Measurements from ENCODE around the gene MRGPRF.

Gene MRGPRF

GRCh38 chr11:68969386-68969785 is 43.7 kb downstream of the MRGPRF start:
- in situ Hi-C loops (cut with HindIII; ENCODE audit: low sequenced_read_pairs) = no loop called here

DNA sequence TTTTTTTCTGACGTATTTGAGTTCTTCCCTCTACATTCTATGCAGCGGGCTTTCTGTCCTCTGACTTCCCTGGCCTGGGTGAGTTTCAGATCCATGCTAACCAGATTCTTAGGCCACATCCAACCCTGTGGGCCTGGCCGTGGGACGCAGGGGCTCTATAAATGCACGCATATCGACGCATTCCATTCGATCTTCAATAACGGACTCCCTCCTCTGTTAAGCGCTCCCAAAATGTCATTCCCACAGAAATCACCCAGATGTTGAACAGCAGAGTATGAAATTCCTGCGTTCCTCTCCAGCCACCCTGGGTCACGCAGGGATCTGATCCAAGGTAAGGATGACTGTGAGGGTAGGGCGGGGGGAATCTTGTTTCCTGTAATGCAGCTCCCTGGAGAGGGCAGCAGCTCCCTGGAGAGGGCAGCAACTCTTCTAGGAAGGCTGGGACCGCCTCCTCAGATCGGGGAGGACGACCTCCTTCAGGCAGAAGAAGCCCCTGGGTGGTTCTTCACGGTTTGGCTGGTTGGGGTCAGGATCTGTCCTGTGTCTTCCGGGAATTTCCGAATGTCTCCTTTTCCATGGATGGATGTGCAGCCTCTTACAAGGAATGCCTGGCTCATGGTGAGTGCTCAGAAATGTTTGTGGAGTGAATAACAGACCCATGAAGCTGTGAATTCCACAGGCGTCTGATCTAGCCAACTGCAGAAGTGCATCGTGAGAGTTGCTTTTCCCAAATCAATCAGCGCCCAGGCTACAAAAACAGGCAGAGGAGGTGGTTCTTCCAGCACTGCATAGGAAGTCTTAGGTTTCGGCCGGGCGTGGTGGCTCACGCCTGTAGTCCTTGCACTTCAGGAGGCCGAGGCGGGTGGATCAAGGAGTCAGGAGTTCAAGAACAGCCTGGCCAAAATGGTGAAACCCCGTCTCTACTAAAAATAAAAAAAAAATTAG is 44.5 kb downstream of the MRGPRF start:
- in situ Hi-C loops (cut with HindIII; ENCODE audit: low sequenced_read_pairs) = no loop called here

DNA sequence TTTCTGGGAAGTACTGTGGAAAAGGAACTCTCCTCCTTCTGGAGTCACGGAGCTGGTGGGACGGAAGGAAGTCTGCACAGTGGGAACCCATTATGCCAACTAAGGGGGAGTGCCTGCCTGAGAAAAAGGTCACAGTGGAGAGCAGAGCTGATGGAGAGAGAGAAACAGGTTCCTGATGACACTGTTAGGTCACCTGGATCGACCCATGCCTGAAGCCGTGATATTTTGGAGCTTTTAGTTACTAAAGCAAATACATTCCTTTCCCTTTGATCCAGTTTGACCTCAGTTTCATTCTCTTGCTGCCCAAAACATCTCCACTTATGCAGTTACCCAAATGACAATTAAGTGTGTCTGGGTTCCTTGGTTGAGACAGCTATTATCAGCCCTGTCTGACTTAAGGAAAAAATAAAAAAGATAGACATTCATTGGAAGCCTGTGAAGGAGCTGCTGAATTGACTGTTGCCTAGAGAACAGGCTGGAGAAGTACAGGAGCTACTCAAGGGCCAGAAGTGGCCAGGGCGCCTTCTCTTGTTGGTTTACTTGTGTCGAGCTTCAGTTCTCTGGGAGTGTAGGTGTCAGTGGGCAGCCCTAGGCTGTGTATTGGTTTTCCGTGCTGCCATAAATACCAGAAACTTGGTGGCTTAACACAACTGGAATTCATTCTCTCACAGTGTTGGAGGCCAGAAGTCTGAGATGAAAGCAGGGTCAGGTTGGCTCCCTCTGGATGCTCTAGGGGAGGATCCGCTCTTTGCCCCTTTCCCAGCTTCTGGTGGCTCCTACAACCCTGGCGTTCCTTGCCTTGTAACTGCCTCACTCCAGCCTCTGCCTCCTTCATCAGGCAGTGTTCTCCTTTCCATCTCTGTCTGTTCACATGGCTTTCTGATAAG is 45.9 kb downstream of the MRGPRF start:
- in situ Hi-C loops (cut with HindIII; ENCODE audit: low sequenced_read_pairs) = no loop called here

DNA sequence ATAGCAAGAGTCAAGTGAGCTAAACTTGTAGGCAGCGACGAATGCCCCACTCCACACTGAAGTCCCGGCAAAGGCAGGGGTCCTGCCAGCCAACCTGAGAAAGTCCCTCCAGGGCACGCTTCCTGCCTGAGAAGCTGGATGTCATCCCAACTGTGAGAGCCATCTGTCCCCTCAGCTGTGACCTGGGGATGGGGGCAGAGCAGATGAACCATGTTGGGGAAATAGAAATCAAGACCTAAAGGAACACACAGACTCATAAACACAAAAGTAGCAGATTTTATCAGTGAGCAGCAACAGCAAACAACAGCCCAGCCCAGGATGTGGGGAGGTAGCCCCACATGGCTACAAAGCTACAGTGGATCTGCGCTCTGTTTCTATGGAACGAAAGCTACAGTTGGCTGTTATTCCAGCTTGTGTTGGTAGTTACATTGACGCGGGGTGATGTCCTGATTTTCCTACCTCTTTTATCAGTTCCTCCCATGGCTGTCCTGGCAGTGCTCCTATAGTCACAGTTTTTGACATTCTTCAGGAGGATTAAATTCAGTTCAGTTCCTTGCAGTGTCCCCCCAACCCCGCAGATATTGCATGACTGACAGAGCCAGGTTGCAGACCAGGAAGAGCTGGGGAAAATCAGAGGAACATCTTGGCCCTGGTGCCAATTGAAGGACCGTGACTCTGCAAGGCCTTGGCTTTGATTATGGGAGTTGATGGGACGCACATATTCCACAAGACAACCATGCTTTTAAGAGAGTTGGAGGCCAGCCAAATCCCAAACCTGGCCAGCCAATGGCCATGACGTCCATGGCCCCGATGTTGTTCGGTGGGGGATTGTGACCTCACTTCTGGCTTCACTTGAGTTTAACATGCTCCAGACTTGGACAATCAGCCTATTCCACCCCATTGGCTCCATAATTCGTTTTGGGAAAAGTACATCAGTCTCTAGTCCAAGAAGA is 46.9 kb downstream of the MRGPRF start:
- in situ Hi-C loops (cut with HindIII; ENCODE audit: low sequenced_read_pairs) = no loop called here

DNA sequence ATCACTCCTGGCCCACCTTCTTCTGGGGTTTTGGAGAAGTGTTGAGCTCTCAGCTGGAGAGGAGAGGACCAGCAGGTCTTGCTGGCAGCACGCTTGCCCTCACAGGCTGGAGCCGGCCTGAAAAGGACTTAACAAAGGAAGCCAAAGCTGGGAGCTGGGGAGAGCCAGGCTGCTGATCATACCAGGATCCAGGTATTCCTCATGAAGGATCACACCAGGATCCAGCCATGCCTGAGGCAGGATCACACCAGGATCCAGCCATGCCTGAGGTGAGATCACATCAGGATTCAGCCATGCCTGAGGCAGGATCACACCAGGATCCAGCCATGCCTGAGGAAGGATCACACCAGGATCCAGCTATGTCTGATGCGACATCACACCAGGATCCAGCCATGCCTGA is 49.3 kb downstream of the MRGPRF start:
- in situ Hi-C loops (cut with HindIII; ENCODE audit: low sequenced_read_pairs) = no loop called here

DNA sequence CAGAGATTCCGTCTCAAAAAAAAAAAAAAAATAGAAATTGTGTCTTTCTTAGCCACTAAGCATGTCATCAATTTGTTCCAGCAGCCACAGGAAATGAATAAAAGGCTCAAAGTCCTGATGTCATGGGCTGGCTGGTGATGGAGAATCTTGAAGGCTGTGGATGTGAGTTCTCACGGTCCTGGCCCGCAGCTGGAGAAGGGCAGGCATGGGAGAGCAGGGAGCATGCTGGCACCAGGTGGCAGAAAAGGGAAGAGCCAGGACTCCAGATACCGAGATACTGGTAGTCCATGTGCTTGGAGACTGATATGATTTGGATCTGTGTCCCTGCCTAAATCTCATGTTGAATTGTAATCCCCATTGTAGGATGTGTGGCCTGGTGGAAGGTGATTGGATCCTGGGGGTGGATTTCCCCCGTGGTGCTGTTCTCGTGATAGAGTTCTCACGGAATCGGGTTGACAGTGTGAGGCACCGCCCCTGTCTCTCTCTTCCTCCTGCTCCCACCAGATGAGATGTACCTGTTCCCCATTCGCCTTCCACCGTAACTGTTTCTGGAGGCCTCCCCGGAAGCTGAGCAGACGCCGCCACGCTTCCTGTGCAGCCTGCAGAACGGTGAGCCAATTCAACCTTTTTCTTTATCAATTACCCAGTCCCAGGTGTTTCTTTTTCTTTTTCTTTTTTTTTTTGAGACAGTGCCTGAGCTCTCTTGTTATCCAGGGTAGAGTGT is 50.4 kb downstream of the MRGPRF start:
- in situ Hi-C loops (cut with HindIII; ENCODE audit: low sequenced_read_pairs) = no loop called here

GRCh38 chr11:68961245-68961644 is 51.8 kb downstream of the MRGPRF start:
- in situ Hi-C loops (cut with HindIII; ENCODE audit: low sequenced_read_pairs) = no loop called here

- in situ Hi-C loops (cut with HindIII; ENCODE audit: low sequenced_read_pairs) = no loop called here
Measured at GRCh38 chr11:68960294-68961071, 52.6 kb downstream of the MRGPRF start.

GRCh38 chr11:68959465-68960293 is 53.4 kb downstream of the MRGPRF start:
- in situ Hi-C loops (cut with HindIII; ENCODE audit: low sequenced_read_pairs) = no loop called here

DNA sequence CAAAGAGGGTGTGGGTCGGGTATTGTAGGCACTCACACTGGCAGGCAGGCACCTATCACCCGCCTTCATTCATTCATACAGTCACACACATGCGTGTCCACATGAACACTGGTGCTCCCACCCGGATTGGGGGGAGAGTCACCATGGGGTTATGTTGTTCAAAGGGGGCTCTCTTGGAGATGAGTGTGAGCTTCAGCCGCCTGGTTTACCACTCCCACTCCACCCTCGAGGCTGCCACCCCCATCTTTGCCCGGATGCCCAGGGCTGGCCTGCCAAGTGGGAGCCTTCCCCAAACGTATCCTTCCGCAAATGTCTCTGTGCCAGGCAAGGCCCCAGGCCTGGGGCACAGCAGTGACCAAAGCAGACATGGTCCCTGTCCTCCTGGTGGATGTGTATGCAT is 54.8 kb downstream of the MRGPRF start:
- in situ Hi-C loops (cut with HindIII; ENCODE audit: low sequenced_read_pairs) = no loop called here

DNA sequence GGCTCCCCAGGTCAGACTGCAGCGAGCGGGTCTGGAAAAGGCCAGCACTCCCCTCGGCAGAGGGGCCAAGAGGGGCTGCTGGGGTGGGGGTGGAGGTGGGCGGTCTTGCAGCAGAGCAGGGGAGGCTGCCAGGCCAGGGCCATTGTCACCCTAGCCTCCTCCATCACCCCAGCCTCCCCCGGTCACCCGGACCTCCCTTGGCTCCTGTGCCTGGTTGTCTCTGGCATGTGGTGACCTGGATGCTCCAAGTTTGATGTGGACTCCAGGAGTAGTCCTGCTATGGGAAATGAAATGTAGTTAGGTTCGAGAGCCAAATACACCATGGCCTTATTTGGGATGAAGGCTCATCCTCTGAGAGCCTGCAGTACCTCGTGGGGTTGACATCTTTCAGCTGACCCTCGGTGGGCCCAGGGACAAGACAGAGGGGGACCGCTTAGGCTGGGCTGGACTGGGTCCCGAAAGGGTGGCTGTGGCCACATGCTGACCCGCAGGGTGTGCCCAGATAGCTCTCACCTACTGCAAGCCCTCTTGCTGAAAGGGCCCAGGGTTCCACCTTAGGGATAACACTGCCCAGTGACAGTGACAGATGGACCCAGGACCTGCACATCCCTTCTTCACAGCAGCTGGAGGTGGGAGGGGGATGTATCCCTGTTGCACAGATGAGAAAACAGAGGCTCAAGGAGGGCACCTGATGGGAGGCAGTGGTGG is 56.3 kb downstream of the MRGPRF start:
- in situ Hi-C loops (cut with HindIII; ENCODE audit: low sequenced_read_pairs) = no loop called here

DNA sequence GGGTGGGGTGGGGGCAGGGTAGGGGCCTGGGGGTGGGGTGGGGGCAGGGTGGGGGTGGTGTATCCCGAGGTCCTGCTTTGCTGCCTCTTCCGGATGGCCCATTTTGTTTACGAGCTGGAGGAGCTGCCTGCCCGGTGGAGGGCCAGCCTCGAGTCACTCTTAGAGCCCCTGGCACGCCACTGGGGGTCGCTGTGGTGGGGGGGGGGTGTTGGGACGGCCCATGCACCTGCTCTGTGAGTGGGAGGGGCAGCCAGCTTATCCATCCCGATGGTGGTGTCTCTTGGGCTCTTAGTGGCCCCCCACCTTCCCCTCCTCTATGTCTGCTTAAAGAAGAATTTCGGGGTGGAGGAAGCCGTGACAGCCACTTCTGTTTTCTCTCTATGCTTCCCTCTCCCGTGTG is 56.9 kb downstream of the MRGPRF start:
- in situ Hi-C loops (cut with HindIII; ENCODE audit: low sequenced_read_pairs) = no loop called here

- in situ Hi-C loops (cut with HindIII; ENCODE audit: low sequenced_read_pairs) = no loop called here
Measured at GRCh38 chr11:68955607-68955958, 57.5 kb downstream of the MRGPRF start.

DNA sequence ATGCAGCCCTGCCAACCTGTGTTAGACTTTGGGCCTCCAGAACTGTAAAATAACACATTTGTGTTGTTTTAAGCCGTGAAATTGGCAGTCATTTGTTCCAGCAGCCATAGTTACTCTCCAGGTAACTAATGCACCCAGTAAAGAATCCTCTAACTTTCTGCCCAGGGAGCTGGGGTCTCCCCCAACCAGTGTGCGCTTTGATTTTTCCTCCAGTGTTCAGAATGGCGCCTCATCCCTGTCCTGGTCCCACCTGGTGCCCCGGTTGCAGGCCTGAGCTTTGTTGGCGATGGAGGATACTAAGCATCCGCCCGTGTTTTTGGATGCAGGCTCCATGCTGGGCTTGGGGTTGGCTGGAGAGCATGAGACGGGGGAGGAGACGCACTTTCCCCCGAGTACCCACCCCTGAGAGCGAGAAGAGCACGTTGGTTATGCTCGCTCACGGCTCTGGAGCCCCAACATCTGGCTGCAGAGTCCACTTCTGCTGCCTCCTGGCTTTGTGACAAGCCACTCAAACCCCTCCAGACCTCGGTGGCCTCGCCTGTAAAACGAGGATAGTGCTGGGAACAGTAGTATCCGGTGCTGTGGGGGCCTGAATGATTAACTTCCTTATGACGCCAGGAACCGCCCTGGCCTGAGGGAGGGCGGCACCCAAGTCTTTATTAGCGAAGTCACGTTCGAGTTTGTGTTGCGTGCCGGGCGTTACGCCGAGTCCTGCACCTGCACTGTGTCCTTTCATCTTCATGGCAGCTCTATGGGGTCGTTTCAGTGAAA is 58.0 kb downstream of the MRGPRF start:
- in situ Hi-C loops (cut with HindIII; ENCODE audit: low sequenced_read_pairs) = no loop called here
